Colonic mucosa (tissue), 4 donors: ENCODE data around the gene OR2AJ1. TPM values are rescaled to one million over a fixed set of nuclear protein-coding genes. Genes with fewer than 3 reads are reported as not detected.
"Not testable (repeated sequence)": the region's sequence is repeated elsewhere in the genome, so short reads cannot be mapped to it uniquely, and the experiment has no call there.

Source experiments
- DNase-seq: peaks from one replicate; pipeline ENCODE4 v3.0.0-alpha.2; 2020
- H3K27ac ChIP-seq: fragments of 200-600 bp; one replicate; pipeline ENCODE4 v1.8.0; 2021
- H3K27me3 ChIP-seq: fragments of 200-600 bp; one replicate; pipeline ENCODE4 v1.8.0; 2021
- H3K36me3 ChIP-seq: fragments of 200-600 bp; one replicate; pipeline ENCODE4 v1.8.0; 2021
- H3K4me1 ChIP-seq: fragments of 200-600 bp; one replicate; pipeline ENCODE4 v1.8.0; 2021; ENCODE audit warnings: mild to moderate bottlenecking
- H3K4me3 ChIP-seq: fragments of 200-600 bp; one replicate; pipeline ENCODE4 v1.8.0; 2021
- H3K9ac ChIP-seq, 2 donors: one replicate each; pipeline ENCODE4 v1.7.0; 2013; ENCODE audit warnings: control low read depth in 2 of 2, low read depth in 2 of 2, low read length in 2 of 2
- H3K9me3 ChIP-seq: fragments of 200-600 bp; one replicate; pipeline ENCODE4 v1.8.0; 2021
- CTCF ChIP-seq: fragments of 200-600 bp; IDR thresholded peaks from one replicate; pipeline ENCODE4 v1.8.0; 2022; ENCODE audit warnings: antibody characterized with exemption, mild to moderate bottlenecking
- intact Hi-C: fragments of 100-400 bp; cut with DNase I; formaldehyde crosslinking; loops from one replicate; pipeline ENCODE4 v1.14.1; 2022
- total RNA-seq, 2 donors: library from RNA; stranded (reverse); fragmentation: NEBNext Ultra II Directional in 1 of 2; extraction: Animal tissue kit (Norgen Biotek cat#: 25700) in 1 of 2; gene quantifications; one replicate each; pipeline ENCODE4 v1.2.1, GENCODE V29; 2021
- donor health status: healthy.
- donor health status: DM: no; HTN: no; CAD: no.
- donor health status: DM: no; HTN: no; CAD: no.

Gene OR2AJ1
- total RNA-seq, 2 donors from 2014 or later: not detected

- DNase-seq: no peak
- TF ChIP-seq CTCF: no peak
- H3K36me3 ChIP-seq: no peaks in the 10 kb centered on the region
These were observed 11.1 kb downstream of the OR2AJ1 start for GRCh38 chr1:247935781-247936180.

GRCh38 chr1:247936415-247936814 is 11.7 kb downstream of the OR2AJ1 start:
- intact Hi-C loops: no loop called here
- H3K4me3 ChIP-seq: no peak overlapping the region
- H3K9me3 ChIP-seq: no peaks in the 10 kb centered on the region
- H3K36me3 ChIP-seq: no peaks in the 10 kb centered on the region
- no peak for DNase-seq
- TF ChIP-seq CTCF: no peak
- no peaks in the 10 kb centered on the region for H3K4me1 ChIP-seq
- H3K9ac ChIP-seq: no peak overlapping the region
- no peaks in the 10 kb centered on the region for H3K27me3 ChIP-seq
- H3K27ac ChIP-seq: no peak overlapping the region

More at GRCh38 chr1:247935781-247936180, 11.1 kb downstream of the OR2AJ1 start:
- H3K27me3 ChIP-seq: no peaks in the 10 kb centered on the region
- no peaks in the 10 kb centered on the region for H3K9me3 ChIP-seq
- H3K9ac ChIP-seq: no peak overlapping the region
- H3K4me1 ChIP-seq: no peaks in the 10 kb centered on the region
- no peak overlapping the region for H3K27ac ChIP-seq
- intact Hi-C loops: no loop called here
- H3K4me3 ChIP-seq: no peak overlapping the region

- Histone ChIP-seq H3K4me3 (peak overlapping the region; percentile 26), H3K9ac (peak overlapping the region in 1 of 2 donors; percentile 12)
- H3K9me3 ChIP-seq, H3K4me1 ChIP-seq, H3K27ac ChIP-seq, H3K36me3 ChIP-seq, H3K27me3 ChIP-seq, intact Hi-C loops: not testable (repeated sequence)
- peak; percentile 71 for DNase-seq
- TF ChIP-seq CTCF: peak; percentile 59
These were observed 12.5 kb downstream of the OR2AJ1 start for GRCh38 chr1:247936965-247937734.

- Histone ChIP-seq H3K27ac (no peak overlapping the region), H3K4me1 (no peaks in the 10 kb centered on the region), H3K9ac (no peak overlapping the region), H3K4me3 (no peak overlapping the region), H3K27me3 (no peaks in the 10 kb centered on the region), H3K9me3 (no peaks in the 10 kb centered on the region), H3K36me3 (no peaks in the 10 kb centered on the region)
- TF ChIP-seq CTCF: no peak
- intact Hi-C loops: no loop called here
- no peak for DNase-seq
These were observed 17.9 kb downstream of the OR2AJ1 start for GRCh38 chr1:247942624-247943023.

- no peak for DNase-seq
These were observed 23.9 kb downstream of the OR2AJ1 start, which contains the start of gene OR2L8 for GRCh38 chr1:247948558-247948957. Gene OR2L8, plus strand, starts transcription at chr1:247948858. Its CDS starts 0 bp downstream, at chr1:247948858.

More at GRCh38 chr1:247948558-247948957, 23.9 kb downstream of the OR2AJ1 start, which contains the start of gene OR2L8:
- no peaks in the 10 kb centered on the region for H3K36me3 ChIP-seq
- intact Hi-C loops: no loop called here
- H3K27me3 ChIP-seq: no peaks in the 10 kb centered on the region
- TF ChIP-seq CTCF: no peak
- no peaks in the 10 kb centered on the region for H3K9me3 ChIP-seq
- H3K9ac ChIP-seq: no peak within 1 kb of the TSS
- no peaks in the 10 kb centered on the region for H3K4me1 ChIP-seq
- no peak within 1 kb of the TSS for H3K27ac ChIP-seq
- H3K4me3 ChIP-seq: no peak within 1 kb of the TSS
